Gastroesophageal sphincter (tissue), 3 donors: Measurements from ENCODE around the gene CHST15.

ENCODE experiments used
- CTCF ChIP-seq, 4 experiments: fragments of 200-600 bp in 2 of 4; fragments of 450-650 bp in 2 of 4; sonication (generic) in 1 of 4; IDR thresholded peaks; one replicate each; pipeline ENCODE4 v1.5.1; 2017 to 2019; ENCODE audit warnings: antibody characterized with exemption in 4 of 4, mild to moderate bottlenecking in 2 of 4, moderate library complexity in 2 of 4
- EP300 ChIP-seq: sonication (generic); formaldehyde crosslinking; IDR thresholded peaks from one replicate; pipeline ENCODE4 v1.6.1; 2017; ENCODE audit warnings: antibody characterized with exemption, mild to moderate bottlenecking
- POLR2A ChIP-seq, 2 donors: fragments of 450-650 bp; IDR thresholded peaks; one replicate each; pipeline ENCODE4 v1.6.1; 2017; ENCODE audit warnings: antibody characterized with exemption in 2 of 2, mild to moderate bottlenecking in 2 of 2, moderate library complexity in 1 of 2
- POLR2AphosphoS5 ChIP-seq: sonication (generic); formaldehyde crosslinking; IDR thresholded peaks from one replicate; pipeline ENCODE4 v1.6.1; 2017; ENCODE audit warnings: antibody characterized with exemption

GRCh38 chr10:124075231-124075955 is 18.0 kb downstream of the CHST15 start:
- no peak for TF ChIP-seq CTCF (IDR thresholded peaks at IDR 0.05)
- no peak for TF ChIP-seq POLR2AphosphoS5
- no peak for TF ChIP-seq POLR2A (IDR thresholded peaks at IDR 0.05)
- no peak for TF ChIP-seq EP300
